Measurements from ENCODE around the gene PPM1H.
"Not testable (repeated sequence)": the region's sequence is repeated elsewhere in the genome, so short reads cannot be mapped to it uniquely, and the experiment has no call there.

Gene PPM1H, protein sequence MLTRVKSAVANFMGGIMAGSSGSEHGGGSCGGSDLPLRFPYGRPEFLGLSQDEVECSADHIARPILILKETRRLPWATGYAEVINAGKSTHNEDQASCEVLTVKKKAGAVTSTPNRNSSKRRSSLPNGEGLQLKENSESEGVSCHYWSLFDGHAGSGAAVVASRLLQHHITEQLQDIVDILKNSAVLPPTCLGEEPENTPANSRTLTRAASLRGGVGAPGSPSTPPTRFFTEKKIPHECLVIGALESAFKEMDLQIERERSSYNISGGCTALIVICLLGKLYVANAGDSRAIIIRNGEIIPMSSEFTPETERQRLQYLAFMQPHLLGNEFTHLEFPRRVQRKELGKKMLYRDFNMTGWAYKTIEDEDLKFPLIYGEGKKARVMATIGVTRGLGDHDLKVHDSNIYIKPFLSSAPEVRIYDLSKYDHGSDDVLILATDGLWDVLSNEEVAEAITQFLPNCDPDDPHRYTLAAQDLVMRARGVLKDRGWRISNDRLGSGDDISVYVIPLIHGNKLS

DNA sequence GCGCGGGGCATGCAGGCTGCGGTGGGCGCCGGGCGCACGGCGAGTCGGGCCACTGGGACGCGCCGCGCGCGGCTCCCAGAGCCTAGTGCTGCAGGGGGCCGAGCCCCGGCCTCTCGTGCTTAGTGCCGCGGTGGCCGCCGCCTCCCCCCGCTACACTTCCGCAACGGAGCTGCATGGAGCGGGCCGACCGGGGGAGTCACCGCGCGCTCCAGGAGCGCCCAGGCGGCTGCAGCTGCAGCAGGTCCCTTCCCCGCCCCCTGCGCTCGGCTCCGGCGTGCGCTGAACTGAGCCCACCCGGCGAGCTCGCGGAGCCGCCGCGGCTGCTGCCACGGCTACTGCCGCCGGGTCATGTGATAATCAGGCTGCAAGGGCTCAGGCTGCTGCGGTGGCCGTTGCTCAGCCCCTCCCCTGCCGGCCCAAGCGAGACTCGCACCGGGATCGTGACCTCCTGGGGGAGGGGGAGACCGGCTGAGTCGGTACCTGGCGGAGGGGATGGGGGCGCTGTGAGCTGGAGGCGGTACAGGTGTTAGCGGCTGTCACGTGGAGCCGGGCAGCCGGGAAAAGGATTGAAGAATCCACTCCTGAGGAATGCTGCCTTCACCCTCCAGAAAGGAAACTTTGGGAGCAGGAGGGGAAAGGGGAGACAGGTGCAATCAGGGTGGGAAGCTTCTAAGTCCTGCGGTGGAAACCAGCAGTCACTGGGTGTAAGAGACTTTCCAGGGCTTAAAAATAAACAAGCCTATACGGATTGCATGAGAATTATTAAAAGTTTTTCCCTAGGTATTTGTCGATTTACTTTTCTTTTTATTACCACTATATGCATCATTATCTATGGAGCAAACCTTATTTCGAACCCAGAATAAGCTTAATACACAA lies at the start of gene PPM1H:
TSS of gene PPM1H (minus strand) at position 352 of the 876 bp plus-strand sequence. CDS start 414 bp downstream, outside the sequence.
- DNase-seq, result peak; percentile 59

DNA sequence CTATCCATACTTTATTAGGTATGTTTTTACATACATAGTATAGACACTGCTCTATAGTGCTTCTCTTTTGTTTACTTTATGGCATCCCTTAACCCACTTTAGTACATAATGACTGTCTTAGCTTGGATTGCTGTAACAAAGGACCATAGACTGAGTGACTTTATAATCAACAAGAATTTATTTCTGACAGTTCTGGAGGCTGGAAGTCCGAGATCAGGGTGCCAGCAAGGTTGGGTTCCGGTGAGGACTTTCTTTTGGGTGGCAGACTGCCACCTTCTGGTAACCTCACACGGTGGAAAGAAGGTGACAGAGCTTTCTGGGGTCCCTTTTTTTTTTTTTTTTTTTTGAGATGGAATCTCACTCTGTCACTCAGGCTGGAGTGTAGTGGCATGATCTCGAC lies 48.6 kb upstream of the PPM1H start:
- DNase-seq, result no peak

DNA sequence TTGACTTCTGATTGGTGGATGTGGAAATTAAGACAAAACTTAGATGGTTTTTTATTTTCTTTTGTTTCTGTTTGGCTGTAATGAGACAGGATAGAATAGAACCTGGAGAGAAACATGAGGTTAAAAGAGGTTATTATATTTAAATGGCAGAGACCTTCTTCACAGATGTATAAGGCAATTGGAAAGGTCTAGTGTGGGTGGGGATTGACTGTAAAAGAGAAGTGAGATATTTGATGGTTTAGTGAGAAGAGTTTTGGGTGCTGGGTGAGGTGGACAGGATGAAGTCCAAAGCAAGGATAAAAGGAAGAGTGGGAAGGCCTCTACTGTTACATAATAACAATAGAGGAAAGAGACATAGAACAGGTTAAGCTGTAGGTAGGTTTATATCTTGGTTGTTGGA lies 43.8 kb upstream of the PPM1H start:
- DNase-seq, result no peak

DNA sequence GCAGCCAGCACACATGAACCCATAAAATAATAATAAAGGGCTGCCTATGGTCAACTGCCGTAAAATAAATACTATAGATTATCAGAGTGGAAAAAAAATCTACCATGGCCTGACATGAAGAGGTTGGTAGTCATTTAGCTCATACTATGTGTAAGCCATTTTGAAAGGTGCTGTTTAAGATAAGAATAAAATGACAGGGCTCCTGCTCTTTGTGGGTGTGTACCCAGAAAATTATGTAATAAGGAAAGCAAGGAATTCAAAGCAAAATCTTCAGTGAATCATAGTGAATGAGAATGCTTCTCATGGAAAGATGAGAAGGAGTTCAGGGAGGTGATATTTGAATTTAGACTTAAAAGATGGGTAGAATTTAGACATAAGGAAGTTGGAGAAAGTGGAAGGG lies 42.9 kb upstream of the PPM1H start:
- no peak for DNase-seq

DNA sequence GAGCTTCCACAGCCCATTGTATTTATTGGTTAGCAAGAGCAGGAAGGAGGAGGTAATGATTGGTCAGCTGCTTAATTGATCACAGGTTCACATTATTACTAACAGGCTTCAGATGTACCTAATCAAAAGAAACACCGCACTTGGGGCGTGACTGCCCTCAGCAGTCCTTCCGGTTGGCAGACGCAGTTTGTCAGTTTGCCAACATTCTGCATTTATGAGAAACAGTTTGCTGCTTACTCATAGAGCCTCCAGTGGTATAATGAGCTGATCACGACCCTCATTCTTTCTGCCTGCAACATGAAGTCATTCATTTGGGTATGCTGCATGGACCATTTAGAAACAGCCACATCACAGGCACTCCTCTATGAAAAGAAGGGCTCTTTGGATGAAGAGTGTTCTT lies 42.5 kb upstream of the PPM1H start:
- DNase-seq, result peak; percentile 72

DNA sequence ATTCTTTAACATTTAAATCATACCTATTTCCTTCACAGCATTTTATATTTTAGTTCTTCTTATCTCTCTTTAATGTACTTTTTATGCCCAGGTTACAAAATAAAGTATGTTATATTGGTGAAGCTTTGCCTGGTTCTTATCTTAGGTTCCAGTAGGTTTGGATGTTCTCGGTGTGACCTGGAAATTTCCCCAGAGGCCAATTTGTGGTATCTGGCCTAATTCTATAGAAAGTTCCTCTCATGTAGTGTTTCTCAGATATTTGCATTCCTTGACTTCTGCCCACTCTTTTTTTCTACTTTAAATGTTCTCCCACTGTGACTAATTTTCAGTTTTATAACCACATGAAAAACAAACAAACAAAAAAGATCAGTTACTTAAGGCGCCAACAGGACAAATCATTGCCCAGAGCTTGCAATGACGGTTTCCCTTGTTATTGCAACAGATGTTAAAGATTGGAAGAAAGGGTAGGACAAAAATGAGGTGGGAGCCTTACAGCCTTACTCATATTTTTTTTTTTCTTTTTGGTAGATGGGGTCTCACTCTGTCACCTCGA lies 41.2 kb upstream of the PPM1H start:
- peak; percentile 45 for DNase-seq

DNA sequence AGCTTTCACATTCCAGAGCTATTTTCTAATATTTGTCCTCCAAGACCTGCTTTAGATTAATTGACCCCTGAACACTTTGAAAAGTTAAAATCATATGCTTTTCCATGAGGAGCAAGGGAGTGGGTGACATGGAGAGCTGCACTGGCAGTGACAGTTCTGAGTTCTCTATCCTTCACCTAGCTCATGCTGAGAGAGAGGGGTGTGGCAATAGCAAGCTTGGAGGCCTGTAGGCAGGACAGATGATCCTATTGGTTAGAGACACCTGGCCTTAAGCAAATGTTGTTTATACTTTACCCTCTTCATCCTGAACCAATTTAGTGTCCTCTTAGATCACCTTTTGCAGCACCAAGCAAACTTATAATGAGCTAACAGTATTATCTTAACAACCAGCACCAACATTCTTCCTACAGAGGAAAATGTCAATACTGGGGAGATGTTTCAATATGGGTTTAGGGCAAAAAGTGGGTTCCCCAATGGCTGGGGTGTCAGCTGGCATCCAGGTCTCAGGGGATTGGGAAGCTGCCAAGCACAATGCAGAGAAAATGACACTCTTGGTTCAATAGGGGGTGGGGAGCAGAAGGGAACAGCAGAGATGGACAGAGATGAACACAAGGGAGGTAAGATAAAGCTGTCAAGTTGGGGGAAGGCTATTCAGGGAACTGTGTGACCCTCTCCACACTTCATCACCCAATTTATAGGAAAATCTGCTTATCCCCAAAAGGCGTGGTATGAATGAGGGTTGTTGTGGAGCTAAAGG lies 37.0 kb upstream of the PPM1H start:
- no peak for DNase-seq

DNA sequence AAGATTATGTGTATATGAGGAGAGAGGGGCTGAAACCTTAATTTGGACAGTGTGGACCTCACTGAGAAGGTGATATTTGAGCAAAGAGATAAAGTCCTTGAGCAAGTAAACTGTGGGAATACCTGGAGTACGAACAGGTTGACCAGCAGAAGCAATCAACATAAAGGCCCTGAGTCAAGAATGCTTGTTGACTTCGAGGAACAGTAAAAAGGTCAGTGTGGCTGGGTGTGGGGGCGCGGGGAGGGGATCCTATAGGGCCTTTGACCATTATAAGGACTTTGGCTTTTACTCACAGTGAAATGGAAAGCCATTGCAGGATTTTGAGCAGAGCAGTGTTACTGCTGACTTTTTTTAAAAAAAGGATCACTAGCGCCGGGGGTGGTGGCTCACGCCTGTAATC lies 34.7 kb upstream of the PPM1H start:
- no peak for DNase-seq

DNA sequence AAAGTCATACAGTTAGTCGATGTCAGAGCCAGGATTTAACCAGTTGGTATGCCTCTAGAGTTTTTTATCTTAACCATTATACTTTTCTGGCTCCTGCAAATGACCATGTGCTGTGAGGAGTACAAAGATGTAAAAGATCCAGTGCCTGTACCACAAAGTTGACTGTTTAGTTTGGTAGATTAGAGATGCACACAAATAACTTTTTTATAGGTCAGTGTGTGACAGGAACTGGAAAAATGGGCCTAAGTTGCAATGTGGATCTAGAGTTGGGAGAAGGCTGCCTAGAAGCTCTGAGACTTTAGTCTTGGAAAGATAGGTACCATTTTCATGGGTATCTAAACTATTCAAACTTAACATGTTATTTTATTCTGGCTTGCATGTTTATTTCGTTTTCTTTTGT lies 32.8 kb upstream of the PPM1H start:
- no peak for DNase-seq

DNA sequence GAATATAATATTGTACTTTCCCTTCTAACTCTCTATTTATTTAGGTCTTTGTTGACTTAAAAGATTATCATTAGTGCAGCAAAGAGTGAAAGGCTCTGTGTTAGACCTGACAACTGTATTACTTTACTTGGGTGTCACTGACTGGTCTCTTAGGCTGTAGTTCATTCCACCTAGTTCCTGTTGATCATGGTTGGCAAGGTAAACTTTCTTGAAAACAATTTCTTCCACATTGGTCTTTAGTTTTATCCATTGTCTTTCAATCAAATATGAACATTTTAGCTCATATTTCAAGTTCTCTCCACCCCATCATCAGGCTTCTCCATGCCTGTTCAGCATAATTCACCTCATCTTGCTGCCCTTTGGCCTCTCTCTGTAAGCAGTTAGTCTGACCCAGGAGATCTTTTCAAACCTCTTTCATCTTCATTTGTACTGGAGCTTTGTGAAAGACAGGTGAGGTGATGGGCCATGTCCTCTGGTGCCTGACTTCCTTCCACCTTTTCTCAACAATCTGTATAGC lies 32.1 kb upstream of the PPM1H start:
- DNase-seq, result no peak

DNA sequence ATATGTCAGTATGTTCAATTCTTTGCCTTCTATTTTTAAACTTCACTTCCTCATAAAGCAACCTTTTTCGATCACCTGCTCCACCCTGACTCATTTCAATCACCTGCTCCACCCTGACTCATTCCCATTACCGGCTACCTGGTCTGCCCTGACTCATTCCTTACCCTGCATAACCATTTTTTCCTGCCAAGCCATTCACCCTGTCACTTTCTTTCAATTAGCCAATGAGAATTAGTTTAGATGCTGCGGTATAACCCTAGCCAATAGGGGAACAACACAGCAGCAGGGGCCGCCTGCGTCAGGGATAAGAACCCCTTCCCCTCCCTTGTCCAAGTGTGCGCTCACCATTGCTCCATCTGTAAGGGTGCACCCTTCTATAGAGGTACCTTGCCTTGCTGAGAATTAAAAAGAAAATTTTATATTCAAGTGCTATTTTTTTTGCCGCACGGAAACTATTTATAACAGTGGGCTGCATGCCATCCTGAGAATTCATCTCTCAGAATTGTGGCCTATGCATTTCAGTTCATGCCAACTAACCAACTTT lies 31.6 kb upstream of the PPM1H start:
- not testable (repeated sequence) for DNase-seq

DNA sequence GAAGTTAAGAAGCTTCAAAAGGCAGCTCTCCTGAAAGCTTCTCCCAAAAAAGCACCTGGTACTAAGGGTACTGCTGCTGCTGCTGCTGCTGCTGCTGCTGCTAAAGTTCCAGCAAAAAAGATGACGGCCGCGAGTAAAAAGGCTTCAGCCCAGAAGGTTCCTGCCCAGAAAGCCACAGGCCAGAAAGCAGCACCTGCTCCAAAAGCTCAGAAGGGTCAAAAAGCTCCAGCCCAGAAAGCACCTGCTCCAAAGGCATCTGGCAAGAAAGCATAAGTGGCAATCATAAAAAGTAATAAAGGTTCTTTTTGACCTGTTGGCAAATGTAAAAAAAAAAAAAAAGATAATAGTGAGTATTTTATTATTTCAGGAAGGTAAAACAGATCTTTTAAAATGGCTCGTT lies 30.8 kb upstream of the PPM1H start:
- not testable (repeated sequence) for DNase-seq

DNA sequence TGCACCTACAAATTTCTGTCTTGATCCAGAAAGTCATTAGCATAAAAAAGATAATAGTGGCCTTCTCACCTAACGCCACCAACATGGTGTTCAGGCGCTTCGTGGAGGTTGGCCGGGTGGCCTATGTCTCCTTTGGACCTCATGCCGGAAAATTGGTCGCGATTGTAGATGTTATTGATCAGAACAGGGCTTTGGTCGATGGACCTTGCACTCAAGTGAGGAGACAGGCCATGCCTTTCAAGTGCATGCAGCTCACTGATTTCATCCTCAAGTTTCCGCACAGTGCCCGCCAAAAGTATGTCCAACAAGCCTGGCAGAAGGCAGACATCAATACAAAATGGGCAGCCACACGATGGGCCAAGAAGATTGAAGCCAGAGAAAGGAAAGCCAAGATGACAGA lies 30.3 kb upstream of the PPM1H start:
- DNase-seq, result not testable (repeated sequence)

DNA sequence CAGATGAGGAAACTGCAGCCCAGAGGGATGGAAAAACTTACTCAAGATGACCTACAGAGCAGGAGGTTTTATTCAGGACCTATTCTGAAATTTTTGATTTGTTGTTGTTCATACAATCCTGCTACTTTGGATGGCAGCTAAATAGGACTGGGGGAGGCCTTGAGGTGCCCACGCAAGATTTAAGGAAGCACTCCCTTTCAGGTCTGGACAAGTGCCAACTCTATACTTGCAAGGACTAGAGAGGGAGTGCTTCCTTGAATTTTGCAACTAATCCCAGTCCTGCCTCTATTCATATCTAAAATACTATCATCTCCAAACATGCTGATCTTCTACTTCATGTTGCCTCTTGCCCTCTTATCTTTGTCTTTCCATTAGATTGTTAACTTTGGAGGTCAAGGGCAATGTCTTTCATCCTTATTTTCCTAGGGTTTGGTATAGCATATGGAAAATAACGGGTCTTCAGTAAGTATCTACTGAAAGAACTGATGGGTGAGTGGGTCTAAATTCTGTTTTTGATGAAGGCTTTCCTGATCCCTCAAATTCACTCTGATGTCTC lies 28.6 kb upstream of the PPM1H start:
- no peak for DNase-seq

DNA sequence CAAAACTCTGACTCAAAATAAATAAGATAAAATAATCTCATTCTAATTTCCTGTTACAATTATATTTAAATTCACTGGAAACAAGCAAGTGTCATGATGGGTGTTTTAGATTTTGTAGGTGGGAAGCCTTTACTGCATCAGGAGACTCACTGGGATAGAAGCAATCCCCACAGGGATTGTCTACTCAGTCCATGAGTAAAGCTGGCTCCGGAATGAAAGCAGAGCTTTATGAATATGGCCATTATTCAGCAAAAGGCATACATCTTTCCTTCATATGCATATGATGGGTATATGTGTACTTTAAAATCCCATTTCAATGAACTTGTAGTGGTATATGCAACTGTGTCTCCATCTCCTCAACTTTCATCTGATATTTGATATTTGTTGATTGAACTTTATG lies 25.4 kb upstream of the PPM1H start:
- no peak for DNase-seq

DNA sequence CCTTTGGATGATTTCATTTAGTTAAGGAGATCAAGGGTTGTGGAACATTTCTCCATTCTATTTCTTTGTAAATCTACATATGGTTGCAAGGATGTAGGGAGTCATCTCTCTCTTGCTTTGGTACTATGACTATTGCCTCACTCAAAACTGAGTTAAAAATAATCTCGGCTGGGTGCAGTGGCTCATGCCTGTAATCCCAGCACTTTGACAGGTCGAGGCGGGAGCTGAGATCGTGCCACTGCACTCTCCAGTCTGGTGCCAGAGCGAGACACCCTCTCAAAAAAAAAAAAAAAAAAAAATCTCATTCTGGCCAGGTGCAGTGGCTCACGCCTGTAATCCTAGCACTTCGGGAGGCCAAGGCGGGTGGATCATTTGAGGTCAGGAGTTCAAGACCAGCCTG lies 24.8 kb upstream of the PPM1H start:
- no peak for DNase-seq

DNA sequence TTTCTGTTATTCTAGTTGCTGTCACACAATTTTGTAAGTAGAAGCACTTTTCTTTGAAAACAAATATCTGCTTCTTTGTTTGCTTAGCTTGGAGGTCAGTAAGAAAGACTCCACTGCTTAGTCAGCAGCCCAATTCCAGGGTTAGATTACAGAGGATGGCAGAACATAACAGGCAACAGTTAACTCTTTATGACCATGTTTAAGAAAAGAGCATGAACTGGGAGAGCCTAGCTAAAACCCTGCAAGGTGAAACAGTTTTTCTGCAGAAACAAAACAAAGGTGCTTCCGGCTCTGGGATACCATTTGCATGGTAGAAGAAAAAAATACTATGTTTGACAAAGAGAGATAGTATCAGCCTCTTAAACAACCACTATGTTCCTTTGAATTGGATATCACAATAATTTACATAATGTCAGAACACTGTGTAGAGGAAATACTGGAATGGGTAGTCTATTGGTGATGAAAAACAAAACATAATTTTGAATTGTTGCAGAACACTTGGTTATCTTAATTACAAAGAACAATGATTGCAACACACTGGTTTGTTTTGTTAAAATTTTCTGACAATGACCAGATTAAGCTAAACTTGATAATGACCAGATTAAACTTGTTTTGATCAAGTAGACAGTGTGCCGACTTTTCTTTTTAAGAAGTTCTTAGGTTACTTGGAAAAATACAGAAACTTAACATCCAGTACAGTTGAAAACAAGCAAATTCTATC lies 22.4 kb upstream of the PPM1H start:
- no peak for DNase-seq

DNA sequence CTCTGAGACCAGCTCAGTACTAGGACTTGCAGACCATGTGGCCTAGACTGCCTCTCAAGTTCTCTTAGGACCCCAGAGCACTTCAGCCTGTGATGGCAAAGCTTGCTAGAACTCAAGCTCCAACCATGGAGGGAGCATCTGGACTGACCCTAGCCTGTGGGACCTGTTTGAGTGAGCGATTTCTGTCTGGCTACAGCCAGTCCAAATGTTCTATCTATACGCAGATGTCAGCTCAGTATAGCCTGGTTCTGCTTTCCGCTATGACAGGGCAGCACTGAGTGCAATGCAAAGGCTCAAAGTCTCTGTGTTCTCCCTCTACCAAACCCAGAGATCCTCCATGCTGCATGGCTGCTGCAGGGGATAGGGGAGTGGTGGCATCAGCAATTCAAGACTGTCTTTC lies 20.7 kb upstream of the PPM1H start:
- DNase-seq, result no peak

DNA sequence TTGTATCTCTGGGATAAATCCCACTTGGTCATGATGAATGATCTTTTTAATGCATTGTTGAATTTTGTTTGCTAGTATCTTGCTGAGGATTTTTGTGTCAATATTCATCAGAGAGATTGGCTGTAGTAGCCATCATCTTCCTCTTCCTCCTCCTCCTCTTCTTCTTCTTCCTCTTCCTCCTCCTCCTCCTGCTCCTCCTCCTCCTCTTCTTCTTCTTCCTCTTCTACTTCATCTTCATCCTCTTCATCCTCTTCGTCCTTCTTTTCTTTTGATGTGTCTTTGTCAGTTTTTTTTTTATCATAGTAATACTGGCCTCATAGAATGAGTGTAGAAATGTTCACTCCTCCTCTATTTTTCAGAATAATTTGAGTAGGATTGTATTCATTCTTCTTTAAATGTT lies 15.4 kb upstream of the PPM1H start:
- no peak for DNase-seq

DNA sequence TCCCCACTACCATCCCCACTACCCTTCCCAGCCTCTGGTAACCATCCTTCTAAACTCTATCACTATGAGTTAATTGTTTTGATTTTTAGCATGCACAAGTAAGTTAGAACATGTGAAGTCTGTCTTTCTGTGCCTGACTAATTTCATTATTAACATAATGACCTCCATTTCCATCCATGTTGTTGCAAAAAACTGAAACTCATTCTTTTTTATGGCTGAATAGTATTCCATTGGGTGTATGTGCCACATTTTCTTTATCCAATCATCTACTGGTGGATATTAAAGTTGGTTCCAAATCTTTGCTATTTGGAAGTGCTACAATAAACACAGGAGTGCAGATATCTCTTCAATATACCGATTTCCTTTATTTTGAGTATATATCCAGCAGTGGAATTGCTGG lies 13.2 kb upstream of the PPM1H start:
- DNase-seq, result no peak

DNA sequence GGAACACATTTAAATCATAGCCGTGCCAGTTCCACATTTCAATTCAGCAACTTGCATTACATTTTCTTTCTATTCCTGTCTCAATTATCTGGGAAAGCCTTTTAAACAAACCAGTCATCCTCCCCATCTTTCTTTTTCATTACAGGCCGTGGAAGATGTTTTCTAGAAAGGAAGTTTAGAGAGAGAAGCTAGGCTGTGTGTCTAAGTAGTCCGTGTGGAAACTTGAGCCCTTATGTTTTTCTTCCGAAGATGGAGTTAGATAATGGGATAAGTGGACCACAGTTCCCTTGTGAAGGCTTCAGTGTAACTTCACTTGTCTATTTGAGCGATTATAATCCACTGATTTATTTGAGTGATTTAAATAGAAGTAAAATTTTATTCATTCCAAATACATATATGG lies 12.4 kb upstream of the PPM1H start:
- no peak for DNase-seq
